ENCODE data around the gene GNAL.

DNA sequence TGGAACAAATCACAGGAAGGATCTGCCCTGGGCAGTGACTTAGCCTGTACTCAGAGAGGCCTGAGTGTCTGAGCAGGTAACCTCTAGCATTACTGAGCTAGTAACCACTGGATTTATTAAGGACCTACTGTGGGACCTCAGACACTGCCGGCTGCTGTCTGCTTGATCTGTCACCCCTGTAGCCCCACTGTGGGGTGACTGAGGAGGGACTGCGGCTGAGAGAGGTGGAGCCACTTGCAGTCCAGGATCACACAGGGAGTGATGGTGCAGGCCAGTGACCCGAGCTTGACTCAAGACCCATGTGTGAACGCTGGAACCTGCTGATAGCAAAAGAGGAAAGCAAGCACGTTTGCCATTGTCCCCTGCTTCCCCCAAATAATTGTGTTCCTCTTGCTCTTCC lies 177.7 kb downstream of the GNAL start:
- TF ChIP-seq, protein P1, sequence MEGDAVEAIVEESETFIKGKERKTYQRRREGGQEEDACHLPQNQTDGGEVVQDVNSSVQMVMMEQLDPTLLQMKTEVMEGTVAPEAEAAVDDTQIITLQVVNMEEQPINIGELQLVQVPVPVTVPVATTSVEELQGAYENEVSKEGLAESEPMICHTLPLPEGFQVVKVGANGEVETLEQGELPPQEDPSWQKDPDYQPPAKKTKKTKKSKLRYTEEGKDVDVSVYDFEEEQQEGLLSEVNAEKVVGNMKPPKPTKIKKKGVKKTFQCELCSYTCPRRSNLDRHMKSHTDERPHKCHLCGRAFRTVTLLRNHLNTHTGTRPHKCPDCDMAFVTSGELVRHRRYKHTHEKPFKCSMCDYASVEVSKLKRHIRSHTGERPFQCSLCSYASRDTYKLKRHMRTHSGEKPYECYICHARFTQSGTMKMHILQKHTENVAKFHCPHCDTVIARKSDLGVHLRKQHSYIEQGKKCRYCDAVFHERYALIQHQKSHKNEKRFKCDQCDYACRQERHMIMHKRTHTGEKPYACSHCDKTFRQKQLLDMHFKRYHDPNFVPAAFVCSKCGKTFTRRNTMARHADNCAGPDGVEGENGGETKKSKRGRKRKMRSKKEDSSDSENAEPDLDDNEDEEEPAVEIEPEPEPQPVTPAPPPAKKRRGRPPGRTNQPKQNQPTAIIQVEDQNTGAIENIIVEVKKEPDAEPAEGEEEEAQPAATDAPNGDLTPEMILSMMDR (IDR thresholded peaks at IDR 0.05) = no peak
- no peak for TF ChIP-seq POLR2A (IDR thresholded peaks at IDR 0.05)
